ENCODE data around the gene ACTG2.

ACTG2 gene

DNA sequence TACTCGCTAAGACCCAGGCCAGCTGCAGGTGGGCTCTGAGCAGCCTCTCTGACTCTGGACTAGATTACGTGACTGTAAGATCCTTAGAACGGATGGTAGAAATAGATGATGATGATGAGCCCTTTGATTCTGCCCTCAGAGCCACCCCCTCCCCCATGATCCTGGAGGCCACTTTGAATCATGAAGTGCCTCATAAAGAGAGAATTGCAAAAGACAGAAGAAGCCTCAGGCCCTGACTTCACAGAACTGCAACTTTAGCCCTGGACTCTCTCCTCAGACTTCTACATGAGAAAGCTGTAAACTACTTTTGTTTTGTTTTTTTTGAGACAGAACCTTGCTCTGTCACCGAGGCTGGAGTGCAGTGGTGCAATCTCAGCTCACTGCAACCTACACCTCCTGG lies 76.5 kb downstream of the ACTG2 start:
- DNase-seq (ENCODE audit: low spot score) = no peak

Measured in HuH-7 (cell line).